ENCODE data around the gene LCN12.
"Not testable (repeated sequence)": the region's sequence is repeated elsewhere in the genome, so short reads cannot be mapped to it uniquely, and the experiment has no call there.

Gene LCN12

GRCh38 chr9:136991993-136992818 lies 40.1 kb downstream of the LCN12 start, which contains the start of gene PAXX:
Gene PAXX, plus strand, starts transcription at chr9:136992422. Its CDS starts 22 bp downstream, at chr9:136992444.
- peak; percentile 68 for DNase-seq

DNA sequence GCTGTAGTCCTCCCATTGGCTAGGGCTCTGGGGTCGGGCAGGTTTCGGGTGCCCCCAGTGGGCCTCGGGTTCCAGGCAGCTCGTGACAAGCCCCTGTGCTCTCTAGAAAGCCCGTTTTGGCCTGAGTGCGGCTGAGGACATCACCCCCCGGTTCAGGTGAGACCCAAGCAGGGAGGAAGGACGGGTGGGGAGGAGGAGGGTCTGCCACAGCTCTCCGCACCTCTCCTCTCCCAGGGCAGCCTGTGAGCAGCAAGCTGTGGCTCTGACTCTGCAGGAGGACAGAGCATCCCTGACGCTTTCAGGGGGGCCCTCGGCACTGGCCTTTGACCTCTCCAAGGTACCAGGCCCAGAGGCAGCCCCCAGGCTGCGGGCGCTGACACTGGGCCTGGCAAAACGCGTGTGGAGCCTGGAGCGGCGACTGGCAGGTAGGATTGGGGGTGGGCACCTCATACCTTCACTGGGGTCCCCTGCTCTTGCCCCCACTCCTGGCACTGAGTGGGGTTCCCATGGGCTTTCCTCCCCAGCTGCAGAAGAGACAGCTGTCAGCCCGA lies 40.8 kb downstream of the LCN12 start:
- DNase-seq: no peak

DNA sequence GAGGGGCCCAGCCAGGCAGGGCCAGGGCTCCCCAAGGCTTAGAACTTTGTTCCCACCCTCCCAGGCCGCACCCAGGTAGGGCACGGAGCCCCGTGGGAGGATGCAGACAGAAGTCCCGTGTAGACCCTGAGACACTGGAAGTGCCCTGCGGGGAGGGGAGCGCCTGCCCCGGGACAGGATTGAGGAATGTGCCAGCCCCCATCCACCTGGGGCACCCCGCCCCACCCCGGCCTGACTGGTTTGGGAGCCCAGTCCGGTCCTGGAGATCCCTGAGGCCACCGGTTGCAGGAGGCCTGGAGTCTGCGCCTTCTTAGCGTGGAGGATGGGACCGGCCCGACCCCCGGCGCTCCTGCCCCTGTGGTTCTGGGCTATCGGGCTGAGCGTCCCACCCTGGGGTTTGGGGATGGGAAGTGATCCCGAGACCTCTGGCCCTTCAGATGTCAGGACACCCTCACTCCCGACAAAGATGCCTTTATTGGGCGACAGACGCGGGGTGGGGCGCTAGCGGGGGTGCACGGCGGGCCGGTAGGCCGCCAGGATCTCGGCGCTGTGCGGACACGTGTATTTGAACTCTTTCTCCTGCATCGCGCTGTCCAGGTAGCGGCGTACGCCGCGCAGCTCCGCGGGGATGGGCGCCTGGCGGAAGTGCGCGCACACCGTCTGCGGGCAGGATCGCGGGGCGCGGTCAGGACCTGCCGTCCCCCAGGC lies 42.3 kb downstream of the LCN12 start:
- no peak for DNase-seq

- DNase-seq: no peak
These were observed 42.8 kb downstream of the LCN12 start for GRCh38 chr9:136994888-136995230.

GRCh38 chr9:136995362-136995761 lies 43.3 kb downstream of the LCN12 start:
- DNase-seq: no peak

- DNase-seq: no peak
These were observed 43.8 kb downstream of the LCN12 start for GRCh38 chr9:136995772-136996311.

- DNase-seq: no peak
These were observed 44.6 kb downstream of the LCN12 start, which contains the start of gene CLIC3 for GRCh38 chr9:136996361-136997292. Gene CLIC3, minus strand, starts transcription at chr9:136996568. Its CDS starts 25 bp downstream, at chr9:136996543.

DNA sequence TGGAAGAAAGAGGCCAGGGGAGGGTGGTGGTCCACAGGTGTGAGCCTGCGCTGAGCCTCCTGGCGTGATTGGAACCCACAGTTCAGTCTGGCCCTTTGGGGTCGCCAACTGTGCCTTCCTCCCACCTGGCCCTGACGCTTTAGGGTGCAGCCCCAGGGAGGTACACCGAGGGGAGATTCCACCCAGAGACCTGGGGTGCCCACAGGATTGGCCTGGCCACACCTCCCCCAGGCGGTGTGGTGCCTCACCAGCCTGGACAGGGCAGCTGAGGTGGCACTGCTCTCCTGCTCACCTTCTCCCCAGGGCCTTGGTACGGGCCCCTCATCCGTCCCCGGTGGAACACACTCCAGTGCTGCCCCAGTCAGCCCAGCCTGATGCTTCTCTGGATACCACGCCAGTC lies 45.3 kb downstream of the LCN12 start:
- no peak for DNase-seq

GRCh38 chr9:136997830-136998234 lies 45.8 kb downstream of the LCN12 start:
- no peak for DNase-seq

GRCh38 chr9:137000177-137000930 lies 48.3 kb downstream of the LCN12 start:
- DNase-seq: no peak

DNA sequence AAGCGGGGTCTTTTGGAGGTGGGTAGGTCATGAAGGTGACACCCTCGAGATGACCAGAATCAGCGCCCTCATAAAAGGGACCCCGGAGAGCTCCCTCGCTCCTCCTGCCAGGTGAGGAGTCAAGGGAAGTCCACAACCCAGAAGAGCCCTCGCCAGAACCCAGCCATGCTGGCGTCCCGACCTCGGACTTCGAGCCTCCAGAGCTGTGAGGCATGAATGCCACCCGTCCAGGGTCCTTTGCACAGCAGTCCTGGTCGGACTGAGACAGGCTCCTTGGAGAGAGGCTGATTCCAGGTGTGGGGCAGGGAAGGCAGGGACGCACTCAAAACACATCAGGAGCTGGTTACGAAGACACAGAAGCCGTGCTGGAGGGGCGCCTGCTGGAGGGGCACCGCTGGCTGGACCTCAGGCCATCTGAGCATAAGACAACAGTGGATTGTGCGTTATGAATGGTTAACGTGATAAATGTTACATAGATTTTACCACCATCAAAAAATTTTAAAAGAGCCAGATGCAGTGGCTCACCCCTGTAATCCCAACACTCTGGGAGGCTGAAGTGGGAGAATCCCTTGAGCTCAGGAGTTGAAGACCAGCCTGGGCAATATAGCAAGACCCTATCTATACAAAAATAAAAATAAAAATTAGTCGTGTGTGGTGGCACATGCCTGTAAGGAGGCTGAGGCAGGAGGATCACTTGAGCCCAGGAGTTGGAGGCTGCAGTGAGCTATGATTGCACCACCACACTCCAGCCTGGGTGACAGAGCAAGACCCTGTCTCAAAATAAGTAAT lies 50.0 kb downstream of the LCN12 start:
- no peak for DNase-seq

- DNase-seq: no peak
These were observed 50.6 kb downstream of the LCN12 start for GRCh38 chr9:137002646-137003041.

DNA sequence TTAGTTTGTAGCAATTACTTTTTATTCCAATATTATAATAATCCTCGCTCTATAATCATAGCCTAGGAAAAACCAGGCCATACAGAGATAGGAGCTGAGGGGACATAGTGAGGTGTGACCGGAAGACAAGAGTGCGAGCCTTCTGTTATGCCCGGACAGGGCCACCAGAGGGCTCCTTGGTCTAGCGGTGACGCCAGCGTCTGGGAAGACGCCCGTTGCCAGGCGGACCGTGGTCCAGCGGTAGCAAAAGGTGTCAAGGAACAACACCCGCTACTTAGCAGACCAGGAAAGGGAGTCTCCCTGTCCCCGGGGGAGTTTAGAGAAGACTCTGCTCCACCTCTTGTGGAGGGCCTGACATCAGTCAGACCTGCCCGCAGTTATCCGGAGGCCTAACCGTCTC lies 52.2 kb downstream of the LCN12 start:
- DNase-seq: not testable (repeated sequence)
